GM19372 (cell line): ENCODE results near the gene GPC5.

ENCODE experiments used
- ATAC-seq: cut with Tn5 transposase; IDR thresholded peaks from one replicate; pipeline ENCODE4 v1.9.1; 2021; ENCODE audit warnings: mild to moderate bottlenecking, low read depth, moderate library complexity; ENCODE audit not compliant: unreplicated experiment

GPC5 gene

DNA sequence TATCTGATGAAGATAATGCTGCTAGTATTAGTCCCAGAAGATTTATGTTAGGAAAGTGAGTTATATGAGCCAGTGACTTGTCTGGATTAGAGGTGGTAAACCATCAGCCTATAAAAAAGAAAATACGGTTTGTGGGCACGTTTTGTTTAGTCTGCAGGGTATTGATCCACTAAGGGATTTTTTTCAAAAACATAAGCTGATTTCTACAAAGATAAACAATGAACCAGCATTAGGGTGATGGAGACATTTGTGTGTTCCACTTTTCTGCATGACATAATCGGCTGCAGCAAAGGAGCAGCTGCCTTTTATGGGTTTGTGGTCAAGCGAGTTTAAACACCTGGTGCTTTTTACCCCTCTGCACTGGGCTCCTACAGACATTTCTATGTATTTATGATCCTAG lies 991.8 kb downstream of the GPC5 start:
- ATAC-seq = no peak

DNA sequence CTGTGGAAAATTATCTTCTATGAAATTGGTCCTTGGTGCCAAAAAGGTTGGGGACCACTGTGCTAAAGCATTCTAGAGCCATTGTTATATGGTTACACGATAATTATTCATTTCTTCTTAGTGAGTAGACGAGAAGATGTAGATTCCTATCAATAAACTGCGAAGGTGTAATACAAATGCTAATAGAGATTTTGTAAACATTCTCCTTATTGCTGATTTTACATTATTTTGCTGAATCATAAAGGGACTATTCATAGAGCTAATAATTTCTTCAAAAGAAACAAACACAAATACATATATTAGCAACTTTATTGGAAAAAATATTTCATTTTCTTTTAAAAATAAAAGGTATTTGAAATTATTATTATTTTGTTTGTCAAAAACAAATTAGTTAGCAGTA lies 1005.2 kb downstream of the GPC5 start:
- no peak for ATAC-seq

DNA sequence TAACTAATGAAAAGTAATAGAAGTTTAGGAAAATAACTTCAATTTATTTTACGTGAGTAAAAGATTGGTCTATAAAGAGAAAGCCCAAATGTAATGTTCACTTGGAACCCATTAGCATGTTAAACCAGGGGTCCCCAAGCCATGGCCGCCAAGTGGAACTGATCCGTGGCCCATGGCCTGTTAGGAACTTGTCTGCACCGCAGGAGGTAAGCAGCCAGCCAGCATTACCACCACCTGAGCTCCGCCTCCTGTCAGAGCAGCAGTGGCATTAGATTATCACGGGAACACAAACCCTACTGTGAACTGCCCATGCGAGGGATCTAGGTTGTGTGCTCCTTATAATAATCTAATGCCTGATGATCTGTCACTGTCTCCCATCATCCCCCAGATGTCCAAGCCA lies 1009.4 kb downstream of the GPC5 start:
- no peak for ATAC-seq

DNA sequence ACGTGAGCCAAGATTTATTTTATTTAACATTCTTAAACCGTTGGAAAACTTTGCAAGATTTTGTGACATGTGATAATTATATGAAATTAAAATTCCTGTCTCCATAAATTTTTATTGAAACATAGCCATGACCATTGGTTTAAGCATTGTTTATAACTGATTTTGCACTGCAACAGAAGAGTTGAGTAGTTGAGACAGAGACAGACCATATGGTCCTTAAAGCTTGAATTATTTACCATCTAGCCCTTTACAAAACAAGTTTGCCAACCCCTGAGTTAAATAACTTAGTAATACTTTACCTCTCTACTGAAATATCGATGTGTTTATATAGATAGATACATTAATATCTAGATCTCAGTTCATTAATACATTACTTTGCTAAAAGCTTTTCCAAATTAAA lies 1014.1 kb downstream of the GPC5 start:
- ATAC-seq = no peak

DNA sequence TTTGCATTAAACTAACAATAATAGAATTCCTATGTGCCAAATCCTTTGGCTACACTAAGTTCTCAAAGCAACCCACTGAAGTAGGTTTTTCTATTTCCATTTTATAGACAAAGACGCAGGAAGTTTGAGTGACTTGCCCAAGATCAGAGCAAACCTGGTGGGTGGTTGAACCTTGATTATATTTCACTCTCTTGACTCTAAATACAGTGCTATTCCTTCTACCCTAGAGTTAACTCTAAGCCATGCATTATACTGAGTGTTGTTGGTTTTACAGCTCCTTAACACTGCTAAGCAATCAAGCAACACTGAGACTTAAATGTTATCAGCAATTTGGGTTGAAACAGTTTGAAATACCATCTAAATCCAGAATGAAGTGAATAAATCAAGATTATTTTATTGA lies 1014.6 kb downstream of the GPC5 start:
- no peak for ATAC-seq

DNA sequence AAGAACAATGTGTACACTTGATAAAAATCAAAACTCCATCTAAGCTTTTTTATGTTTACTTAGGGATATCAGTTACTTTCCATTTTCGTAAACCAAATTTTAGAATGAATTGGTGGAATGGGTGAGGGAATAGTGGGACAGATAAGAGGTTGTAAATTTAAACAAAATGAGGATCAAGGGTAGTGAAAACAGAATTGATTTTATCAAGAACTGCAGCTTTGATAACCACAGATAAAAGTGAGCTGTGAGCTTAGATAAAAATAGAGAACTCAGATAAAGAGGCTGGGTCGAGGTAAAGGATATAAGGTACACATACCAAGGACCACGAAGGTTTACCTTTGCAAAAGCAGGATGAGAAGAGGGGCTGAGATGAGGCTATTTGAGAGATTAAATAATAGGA lies 1015.0 kb downstream of the GPC5 start:
- no peak for ATAC-seq

DNA sequence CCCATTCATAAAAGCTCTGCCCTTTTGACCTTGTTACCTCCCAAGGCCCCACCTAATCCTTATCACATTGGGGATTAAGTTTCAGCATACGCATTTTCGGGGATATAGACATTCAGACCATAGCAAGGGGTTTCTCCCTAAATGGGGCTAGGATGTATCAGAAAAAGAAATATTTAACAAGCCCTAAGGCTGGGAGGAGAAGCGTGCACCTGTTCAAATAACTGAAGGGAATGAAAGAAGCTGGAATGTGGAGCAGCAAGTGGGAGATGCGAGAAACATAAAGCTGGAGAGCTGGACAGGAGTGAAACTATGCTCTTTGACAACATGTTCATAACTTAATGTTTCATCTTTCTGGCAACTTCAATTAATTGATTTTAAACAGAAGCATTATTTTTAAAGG lies 1016.4 kb downstream of the GPC5 start:
- no peak for ATAC-seq

DNA sequence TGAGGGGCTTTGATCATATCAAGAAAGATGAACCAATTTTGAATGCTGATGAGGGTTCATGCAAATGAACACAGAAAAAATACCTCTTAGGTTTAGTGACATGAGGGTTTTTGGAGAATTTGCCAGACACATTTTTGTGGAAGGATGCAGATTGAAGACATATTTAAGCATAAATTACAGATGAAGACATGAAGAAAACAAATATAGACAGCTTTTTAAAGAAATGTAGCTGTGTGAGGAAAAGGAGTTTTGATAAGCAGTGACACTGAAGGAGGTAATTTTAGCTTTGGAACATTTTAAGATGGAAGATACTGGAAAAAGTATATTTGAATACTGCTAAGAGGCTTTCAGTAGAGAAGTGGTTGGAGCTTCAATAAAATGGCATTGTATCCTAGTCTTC lies 1017.4 kb downstream of the GPC5 start:
- ATAC-seq = no peak

DNA sequence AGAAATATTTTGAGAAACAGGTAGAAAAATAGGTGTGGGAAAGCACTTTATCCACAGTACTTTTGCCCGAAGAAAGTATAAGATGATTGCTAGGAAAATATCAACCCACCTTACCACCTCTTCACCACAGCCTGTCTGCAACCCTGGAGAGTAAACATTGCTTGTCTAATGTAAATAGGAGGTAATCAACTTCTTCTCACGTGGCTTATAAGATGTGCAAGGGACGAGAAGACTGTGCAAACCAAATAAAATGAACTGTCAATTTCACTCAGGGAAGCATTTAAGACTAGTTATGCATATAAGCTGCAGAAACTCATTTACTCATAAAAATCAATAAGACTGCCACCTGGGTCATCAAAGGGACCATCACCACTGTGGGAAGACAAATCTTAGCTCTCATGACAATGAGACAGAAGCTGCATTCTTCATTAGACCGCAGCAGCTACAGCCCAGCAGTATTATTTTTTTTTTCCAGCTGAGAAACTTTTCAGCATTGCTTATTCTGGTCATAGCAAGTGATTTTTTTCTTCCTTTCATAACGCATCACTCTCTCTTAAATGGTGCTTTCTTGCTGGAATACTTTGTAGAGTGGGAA lies 1020.5 kb downstream of the GPC5 start:
- no peak for ATAC-seq

DNA sequence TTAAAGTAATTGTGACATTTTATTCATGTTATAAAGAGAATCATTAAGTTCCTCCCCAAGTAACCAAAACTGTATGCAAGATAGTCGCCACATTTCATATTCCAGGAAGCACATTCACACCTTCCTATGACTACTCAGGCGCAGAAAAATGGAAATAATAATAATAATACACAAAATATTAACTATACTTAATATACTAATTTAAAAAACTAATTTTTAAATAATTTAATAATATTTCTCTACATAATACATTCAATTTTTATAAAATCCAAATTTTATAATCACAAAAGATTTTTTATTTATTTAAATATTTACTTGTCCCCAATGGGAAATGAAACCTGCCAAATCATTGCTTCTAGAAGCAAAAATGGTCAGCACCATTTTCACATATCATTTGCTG lies 1030.8 kb downstream of the GPC5 start:
- no peak for ATAC-seq

DNA sequence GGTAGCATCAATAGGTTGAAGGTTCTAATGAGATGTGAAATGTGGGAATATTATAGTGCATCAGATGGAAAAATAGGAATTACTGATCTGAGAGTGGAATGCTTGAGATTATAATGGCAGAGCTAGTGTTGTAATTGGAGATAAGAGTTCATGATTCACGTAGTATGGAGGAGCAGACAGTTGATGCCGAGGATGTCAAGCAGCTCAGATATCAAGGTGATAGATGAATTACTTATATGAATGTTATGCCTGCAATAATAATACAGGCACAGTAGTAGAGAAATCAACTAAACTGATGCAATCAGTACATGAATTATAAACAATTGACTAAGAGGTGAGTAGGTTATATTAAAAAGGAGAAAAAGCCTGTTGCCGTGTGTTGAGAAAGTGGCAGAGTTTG lies 1035.0 kb downstream of the GPC5 start:
- ATAC-seq = no peak

DNA sequence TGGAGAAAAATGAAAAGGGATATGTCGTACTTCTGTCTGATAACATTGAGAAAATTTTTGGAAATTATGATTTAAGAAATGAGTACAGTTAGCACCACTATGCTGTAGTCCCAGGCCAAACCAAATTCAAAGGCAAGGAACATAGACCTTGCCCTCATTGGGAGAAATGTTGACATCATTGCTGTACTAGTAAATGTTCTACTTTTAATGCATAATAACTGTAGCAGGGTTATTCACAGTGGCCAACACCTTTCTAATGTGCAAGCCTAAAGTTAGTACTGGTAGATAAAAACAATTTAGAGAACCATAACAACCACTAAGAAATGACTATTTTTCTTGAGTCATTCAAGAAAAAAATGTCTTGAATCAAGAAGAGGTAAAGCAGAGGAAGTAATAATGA lies 1035.5 kb downstream of the GPC5 start:
- no peak for ATAC-seq

DNA sequence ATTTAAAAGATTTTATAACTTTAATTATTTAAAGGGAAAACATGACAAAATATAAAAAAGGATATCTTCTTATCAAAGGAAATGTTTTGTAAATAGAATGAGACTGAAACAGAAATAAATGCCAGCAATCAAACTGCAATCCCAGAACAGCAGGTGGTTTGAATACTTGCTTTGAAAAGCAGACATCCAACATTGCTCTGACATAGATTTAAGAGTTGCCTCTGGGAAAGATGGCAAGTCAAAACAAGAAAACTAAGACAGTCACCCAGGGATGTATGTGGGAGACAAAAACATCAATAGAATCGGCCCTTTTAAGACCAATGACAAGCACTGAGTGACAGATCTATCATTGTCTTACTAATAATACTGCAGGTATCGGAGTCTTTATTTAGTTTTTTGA lies 1038.5 kb downstream of the GPC5 start:
- no peak for ATAC-seq

DNA sequence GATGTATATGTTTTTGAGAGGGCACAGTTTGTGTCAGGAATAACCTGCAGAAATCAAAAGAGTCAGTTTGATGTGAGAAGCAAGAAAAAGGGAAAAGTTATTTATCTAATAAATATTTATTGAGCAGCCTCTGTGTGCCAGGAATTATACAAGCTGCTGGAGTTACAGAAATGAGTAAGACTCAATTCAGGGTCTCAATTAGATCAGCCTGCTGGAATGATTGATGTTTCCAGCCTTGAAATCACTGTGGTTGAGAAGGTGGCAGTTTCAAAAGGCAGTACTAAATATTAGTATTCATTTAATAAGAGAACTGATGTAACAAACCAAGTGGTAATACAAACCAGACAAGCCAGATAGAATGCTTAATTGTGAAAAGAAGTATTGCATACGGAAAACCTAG lies 1045.8 kb downstream of the GPC5 start:
- ATAC-seq = no peak

DNA sequence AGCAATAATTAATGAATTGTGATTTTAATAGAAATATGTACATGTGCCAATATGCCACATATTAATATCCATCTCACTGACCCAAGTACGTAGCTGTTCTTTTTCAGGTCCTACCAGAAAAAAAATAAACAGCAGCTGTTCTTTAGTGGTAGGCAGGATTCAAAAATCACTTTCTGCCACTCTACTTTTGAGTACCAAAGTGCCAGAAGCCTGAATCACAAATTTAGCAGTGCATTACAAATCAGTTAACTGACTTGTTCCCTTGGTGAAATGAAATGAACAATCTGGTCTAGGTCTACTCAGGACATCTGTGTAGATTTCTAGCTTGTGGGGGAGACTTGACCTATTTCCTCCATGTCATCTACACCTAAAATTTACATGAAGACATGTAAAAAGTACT lies 1052.6 kb downstream of the GPC5 start:
- ATAC-seq = no peak

DNA sequence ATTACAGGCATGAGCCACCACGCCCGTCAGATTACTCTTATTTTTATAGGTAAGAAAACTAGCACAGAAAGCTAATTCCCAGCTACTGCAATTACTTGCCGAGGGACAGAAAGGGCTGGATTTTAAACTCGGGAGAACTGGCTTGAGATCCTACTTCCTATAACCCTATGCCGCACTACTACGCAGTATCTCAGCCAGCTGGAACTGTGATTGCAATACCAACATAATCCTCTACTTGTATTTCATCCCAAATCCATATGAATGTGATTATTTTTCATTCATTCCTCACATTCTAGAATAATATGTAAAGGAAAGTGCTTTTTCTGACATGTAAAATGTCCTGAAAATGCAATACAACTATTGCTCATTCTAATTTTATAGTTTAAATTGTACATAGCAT lies 1054.4 kb downstream of the GPC5 start:
- ATAC-seq = no peak

DNA sequence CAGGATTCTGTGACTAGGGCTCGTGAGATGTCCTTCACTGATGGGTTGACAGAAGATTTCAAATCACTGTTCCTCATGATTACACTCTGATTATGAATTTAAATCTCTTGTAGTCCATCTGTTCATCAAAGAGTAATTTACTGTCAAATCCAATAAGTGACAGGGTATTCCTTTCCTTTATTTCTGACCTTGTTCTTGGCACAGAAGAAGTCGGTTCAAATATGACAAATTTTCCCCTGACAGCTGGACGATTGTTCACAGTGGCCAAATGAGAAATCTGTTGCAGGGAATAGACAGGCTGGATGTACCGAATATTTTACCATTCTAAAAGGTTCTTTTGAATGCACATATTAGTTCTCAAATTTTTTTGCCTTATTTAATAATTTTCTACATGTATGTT lies 1060.9 kb downstream of the GPC5 start:
- ATAC-seq = no peak

DNA sequence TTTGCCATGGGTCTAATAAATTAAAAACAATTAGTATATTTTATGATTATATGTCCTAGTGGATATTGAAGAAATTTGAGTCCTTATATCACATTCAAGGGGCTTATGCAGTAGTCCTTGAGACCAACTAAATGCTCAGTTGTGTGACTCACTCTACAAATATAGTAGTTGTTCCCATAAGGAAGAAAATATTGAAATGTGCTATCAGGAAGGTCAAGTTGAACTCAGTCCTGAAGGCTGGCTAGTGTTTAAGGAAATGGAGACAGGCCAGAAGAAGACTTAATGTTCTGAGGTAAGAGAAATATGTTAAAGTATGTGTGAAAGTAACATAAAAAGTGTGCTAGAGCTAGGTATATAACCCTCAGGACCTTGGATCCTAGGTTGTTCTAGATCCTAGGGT lies 1062.1 kb downstream of the GPC5 start:
- no peak for ATAC-seq

DNA sequence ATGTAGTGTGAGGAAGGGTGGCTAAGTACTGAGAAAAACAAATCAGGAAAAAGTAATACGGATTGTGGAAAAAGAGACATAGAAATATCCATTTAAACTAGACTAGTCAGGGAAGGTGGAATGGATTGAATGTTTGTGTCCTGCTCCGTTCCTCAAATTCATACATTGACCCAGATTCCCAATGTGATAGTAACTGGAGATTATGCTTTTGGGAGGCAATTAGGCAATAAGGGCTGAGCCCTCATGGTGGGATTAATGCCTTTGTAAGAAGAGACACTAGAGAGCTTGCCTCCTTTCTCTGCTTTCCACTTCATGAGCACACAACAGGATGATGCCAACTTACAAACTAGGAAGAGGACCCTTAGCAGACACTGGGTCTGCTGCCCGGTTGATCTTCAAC lies 1063.0 kb downstream of the GPC5 start:
- no peak for ATAC-seq

DNA sequence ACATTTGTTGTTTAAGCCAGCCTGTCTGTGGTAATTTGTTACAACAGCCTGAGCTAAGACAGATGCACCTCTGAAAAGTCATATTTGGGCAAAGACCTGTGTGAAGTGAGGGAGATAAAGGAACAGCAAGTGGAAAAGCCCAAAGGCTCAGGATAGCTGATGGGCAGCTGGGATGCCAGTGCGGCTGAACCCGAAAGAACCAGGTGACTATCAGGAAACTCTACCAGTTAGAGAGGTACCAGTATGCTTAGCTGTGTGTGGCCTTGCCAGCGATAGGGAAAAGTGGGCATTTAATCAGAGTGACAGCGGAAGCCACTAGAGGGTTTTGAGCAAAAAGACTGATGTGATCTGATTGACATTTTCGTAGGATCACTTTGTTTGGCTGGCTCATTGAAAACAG lies 1063.4 kb downstream of the GPC5 start:
- ATAC-seq = no peak

DNA sequence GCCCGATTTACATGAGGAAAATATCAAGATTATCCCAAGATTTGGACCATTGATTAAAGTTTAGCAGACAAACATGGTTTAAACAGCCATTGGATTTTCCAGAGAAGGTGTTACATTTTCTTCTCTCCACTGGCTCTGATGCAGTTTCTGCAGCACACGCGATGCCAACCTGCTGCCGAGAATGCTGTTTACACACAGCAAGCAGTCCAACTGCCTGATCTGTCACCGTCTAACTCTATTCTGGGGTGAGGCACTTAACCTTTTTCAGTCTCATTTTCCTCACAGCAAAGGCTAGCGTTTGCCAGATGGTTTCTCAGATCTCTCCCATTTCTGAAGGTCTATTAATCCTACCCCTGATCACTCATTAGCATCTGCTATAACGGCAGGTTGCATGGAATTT lies 1064.7 kb downstream of the GPC5 start:
- ATAC-seq = no peak

DNA sequence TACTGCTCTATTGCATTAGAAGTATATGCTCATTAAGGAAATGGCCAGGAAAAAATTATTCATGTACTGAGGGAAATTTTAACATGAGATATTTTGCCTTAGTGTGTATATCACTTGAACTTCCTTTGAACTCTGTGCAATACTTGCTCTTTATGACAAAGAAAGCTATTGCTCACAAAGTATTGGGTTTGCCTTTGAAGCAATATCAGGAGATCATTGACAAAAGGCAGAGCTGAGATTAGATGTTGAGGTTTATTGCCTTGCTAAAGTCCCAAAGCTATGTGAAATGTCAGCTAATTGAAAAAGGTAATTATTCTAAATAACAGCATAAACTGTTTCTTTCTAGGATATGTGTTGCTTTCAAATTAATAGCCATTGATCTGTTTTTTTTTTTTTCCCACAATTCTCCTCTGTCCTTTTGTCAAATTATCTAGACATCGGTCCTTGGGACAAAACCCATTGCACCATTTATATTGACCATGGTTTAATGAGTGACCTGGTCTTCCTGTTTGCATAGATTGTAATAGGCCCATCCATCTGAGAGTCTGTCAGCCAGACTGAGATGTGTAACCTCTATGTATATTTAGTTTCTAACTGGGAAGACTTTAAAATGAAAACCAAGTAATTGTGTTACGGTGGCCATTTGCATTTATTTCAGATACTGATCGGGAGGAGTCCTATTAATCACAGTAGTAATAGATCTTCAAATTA lies 1075.5 kb downstream of the GPC5 start:
- no peak for ATAC-seq

DNA sequence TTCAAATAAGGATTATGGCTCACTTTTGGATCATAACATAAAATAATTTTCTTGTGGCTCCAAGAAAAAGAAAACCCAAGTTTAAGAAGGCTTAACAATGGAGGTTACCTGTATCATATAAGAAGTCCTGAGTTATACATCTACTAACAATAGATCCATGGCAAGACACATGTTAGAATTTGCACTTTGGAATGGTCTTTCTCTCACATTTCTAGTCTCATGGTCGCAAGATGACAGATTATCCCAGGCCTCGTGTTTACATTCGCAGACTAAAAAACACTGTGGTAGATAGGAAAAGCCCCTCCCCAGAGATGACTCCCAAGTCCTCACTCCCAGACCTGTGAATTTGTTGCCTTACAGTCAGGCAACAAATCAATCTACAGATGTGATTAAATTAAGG lies 1082.0 kb downstream of the GPC5 start:
- ATAC-seq = no peak
